NCI-H2081 treated with DMSO at 0.1 percent for 48 hours (cell line): ENCODE measurements around the gene ARRDC2.
"Not testable (repeated sequence)": the region's sequence is repeated elsewhere in the genome, so short reads cannot be mapped to it uniquely, and the experiment has no call there.

Source experiments
- DNase-seq: peaks from one replicate; lab custom pipeline; 2025; lab: John Stamatoyannopoulos, UW

The ARRDC2 gene

DNA sequence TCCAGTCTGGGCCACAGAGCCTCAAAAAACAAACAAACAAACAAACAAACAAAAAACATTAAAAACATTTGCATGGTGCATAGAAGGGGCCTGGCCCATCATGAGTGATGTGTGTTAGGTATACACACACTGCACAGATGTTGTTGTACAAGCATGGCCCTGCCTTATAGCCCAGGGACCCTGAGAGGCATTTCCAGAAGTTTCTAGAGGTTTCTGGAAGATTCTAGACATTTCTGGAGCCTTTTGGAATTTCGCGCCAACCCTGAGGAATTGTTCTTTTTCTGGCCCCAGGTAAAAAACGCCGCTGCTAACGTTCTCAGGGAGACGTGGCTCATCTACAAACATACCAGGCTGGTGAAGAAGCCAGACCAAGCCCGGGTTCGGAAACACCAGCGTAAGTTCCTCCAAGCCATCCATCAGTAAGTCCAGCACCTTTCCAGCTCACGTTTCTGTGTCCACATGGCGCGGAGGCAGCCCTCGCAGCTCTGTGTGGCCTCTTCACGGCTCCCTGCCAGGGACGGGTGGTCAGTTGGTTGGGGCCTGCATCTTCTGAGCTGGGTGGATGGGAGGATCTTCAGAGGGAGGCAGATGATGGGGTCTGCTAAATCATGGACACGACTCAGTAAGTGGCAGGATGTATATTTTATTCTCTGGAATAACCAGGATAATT is 18.4 kb upstream of the ARRDC2 start:
- DNase-seq: no peak

DNA sequence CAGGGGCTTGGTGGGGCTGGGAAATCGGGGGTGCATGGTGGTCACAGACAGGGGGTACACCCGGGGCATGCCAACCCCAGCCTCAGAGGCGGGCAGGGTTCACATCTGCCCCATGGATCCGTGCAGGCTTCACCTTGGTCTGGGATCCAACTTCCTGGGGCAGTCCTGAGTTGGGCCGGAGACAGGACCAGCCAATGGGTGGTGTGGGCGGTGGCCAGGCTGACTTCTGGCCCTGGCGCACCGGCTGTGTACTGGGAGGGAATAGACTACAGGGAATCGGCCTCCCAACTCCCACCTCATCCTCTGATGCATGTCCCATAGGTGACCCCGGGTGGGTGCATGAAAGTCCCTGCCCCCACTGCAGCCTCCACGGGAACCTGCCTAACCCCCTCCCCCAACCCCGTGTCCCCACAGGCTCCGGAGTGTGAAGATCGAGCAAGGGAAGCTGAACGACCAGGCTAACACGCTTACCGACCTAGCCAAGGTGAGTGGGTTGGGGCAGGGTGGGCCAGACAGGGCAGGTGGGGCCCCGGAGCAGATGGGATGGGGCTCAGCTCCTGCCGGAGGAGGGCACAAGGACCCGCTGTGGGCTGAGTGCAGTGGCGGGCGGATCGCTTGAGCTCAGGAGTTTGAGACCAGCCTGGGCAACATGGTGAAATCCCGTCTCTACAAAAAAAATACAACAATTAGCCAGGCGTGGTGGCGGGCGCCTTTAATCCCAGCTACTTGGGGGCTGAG is 14.7 kb upstream of the ARRDC2 start:
- no peak for DNase-seq

DNA sequence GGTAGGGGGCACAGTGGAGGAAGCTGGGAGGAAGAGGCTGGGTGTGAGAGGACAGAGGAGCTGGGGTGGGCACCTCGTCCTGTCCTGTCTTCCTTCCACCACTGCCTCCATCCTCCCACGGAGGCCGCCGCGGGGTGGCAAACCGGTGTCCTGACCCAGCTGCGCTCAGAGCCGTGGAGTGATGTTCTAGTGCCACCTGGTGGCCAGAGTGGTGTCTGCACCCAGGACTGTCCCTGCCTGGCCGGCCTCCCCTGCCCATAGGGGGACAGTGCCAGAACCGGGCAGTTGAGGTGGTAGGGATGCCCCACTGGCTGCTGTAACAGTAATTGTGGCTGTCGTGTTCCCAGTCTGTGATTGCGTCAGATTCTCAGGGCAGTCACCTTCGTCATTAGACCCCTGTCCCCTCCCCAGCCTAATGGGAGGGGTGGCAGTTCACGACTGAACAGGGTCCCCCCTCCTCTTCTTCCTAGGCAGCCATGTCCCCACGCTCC is 11.1 kb upstream of the ARRDC2 start:
- no peak for DNase-seq

DNA sequence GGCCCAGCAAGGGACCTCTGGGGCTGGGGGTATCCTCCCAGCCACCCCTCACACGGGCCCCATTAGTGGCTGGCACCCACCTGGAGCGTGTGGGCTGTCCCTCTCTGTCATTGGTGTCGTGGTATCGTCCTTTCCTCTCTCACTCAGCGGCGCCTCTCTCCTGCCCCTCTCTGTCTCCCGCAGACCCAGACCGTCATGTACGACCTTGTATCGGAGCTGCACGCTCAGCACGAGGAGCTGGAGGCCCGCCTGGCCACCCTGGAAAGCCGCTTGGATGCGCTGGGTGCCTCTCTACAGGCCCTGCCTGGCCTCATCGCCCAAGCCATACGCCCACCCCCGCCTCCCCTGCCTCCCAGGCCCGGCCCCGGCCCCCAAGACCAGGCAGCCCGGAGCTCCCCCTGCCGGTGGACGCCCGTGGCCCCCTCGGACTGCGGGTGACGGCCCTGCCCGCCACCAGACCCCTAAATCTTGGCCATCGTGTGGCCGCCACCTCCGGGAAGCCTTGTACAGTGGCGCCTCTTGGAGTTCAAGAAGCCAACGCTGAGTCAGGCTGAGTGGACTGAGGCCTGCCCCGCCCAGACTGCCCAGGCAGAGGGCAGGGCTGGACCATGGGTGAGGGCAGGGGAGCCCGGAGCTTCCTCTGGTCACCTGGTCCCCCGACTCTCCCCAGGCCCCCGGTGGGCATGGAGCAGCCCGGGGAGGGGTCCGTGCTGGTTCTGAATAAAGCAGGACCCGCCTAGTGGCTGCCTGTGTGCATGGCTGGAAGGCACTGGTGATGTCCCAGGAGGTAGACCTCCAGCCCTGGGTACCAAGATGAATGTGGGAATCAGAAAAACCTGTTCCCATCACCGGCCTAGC is 9.8 kb upstream of the ARRDC2 start:
- no peak for DNase-seq

- no peak for DNase-seq
Observed at GRCh38 chr19:17998827-17999150, 9.2 kb upstream of the ARRDC2 start.

- no peak for DNase-seq
Observed at GRCh38 chr19:17999684-18000479, 8.1 kb upstream of the ARRDC2 start.

- no peak for DNase-seq
Observed at GRCh38 chr19:18000480-18000914, 7.5 kb upstream of the ARRDC2 start.

- DNase-seq: no peak
Observed at GRCh38 chr19:18000915-18001776, 6.8 kb upstream of the ARRDC2 start.

GRCh38 chr19:18001777-18002345 is 6.1 kb upstream of the ARRDC2 start:
- no peak for DNase-seq

DNA sequence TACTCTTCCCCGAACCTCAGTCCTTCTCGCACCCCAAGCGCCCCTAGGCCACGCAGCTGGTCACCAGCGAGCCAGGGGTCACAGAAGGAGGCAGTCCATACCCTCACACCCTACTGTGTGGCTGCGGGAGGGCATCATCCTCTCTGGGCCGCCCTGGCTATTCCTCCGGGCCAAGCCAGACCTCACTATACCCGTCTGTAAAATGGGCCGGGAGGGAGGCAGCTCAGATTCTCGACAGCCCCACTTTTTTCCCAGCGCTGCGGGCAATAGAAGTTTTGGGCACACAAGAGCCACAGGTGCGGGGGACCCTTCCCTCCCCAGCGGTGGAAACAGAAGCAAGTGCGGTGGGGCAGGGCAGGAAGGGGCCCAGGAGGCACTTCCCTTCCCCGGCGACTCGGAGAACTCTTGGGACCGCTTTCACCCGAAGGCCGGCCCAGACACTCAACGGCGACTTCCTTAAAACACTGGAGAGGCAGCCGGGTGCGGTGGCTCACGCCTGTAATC is 5.6 kb upstream of the ARRDC2 start:
- DNase-seq: no peak

- not testable (repeated sequence) for DNase-seq
Observed at GRCh38 chr19:18005750-18006149, 2.2 kb upstream of the ARRDC2 start.

GRCh38 chr19:18007044-18007916 is 690 bp upstream of the ARRDC2 start:
- no peak for DNase-seq

GRCh38 chr19:18008814-18009213 is 844 bp downstream of the ARRDC2 start:
- DNase-seq: no peak

DNA sequence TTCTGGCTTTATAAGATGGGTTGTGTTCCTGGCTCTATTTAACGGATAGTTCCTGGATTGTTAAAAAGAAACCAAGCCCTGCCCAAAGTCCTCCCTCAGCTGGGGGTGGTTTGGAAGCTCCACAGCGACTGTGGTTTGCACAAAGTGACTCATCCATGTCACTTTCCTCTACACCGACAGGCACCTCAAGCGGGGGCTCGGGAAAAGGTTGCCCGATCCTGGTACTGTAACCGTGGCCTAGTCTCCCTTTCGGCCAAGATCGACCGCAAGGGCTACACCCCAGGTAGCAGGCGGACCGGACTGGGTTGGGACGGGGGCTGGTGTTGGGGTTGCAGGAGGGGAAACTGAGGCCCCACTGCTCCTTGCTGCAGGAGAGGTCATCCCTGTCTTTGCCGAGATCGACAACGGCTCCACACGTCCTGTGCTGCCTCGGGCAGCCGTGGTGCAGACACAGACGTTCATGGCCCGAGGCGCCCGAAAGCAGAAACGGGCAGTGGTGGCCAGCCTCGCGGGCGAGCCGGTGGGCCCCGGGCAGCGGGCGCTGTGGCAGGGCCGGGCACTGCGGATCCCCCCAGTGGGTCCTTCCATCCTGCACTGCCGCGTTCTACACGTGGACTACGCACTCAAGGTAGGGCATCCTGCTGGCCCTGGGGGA is 1.6 kb downstream of the ARRDC2 start:
- no peak for DNase-seq

GRCh38 chr19:18010149-18010548 is 2.2 kb downstream of the ARRDC2 start:
- no peak for DNase-seq

GRCh38 chr19:18013210-18014111 is 5.5 kb downstream of the ARRDC2 start:
- DNase-seq: no peak

GRCh38 chr19:18014197-18014596 is 6.2 kb downstream of the ARRDC2 start:
- no peak for DNase-seq
